Heart left ventricle (tissue), 16 donors: Measurements from ENCODE around the gene TSKU. TPM values are rescaled to one million over a fixed set of nuclear protein-coding genes. Genes with fewer than 3 reads are reported as not detected.

ENCODE experiments used
- ATAC-seq, 4 donors: fragments of 200-7000 bp; cut with Tn5 transposase; one replicate each; pipeline ENCODE4 v1.9.1; 2020 to 2022; ENCODE audit warnings: moderate library complexity in 4 of 4, mild to moderate bottlenecking in 3 of 4, moderate number of reproducible peaks in 1 of 4
- DNase-seq, 5 donors: peaks; one replicate each; pipeline ENCODE4 v3.0.0-alpha.2; 2020
- H3K27ac ChIP-seq, 12 donors: fragments of 200-600 bp; sonication (generic) in 4 of 12; one replicate each; pipeline versions ENCODE4 v1.5.0 to v1.8.0; 2016 to 2022; ENCODE audit warnings: mild to moderate bottlenecking in 2 of 12
- H3K27me3 ChIP-seq, 9 donors: fragments of 200-600 bp; sonication (generic) in 2 of 9; one replicate each; pipeline versions ENCODE4 v1.5.1 to v1.8.0; 2016 to 2022; ENCODE audit warnings: mild to moderate bottlenecking in 3 of 9
- H3K36me3 ChIP-seq, 9 donors: fragments of 200-600 bp; sonication (generic) in 2 of 9; one replicate each; pipeline versions ENCODE4 v1.5.0 to v1.8.0; 2018 to 2022; ENCODE audit warnings: mild to moderate bottlenecking in 2 of 9
- H3K4me1 ChIP-seq, 12 donors: fragments of 200-600 bp; sonication (generic) in 4 of 12; one replicate each; pipeline versions ENCODE4 v1.5.0 to v1.8.0; 2016 to 2022; ENCODE audit warnings: mild to moderate bottlenecking in 3 of 12
- H3K4me3 ChIP-seq, 12 donors: fragments of 200-600 bp; sonication (generic) in 4 of 12; one replicate each; pipeline versions ENCODE4 v1.5.0 to v1.8.0; 2017 to 2022; ENCODE audit warnings: mild to moderate bottlenecking in 9 of 12, moderate library complexity in 4 of 12
- H3K9me3 ChIP-seq, 12 donors: fragments of 200-600 bp; sonication (generic) in 4 of 12; one replicate each; pipeline versions ENCODE4 v1.5.0 to v1.8.0; 2016 to 2022; ENCODE audit warnings: mild to moderate bottlenecking in 1 of 12
- POLR2A ChIP-seq, 2 donors: fragments of 450-650 bp; IDR thresholded peaks; one replicate each; pipeline ENCODE4 v1.6.1; 2017; ENCODE audit warnings: antibody characterized with exemption in 2 of 2, mild to moderate bottlenecking in 2 of 2, moderate library complexity in 2 of 2
- WGBS, 4 donors: extraction: QIAGEN DNeasy Blood & Tissue Kit in 2 of 4; methylation state at CpG; one replicate each; pipeline versions ENCODE4 v1.1.5 to v1.1.7; 2013 to 2018; 5-methylcytosine and 5-hydroxymethylcytosine counted together
- intact Hi-C, 10 donors: fragments of 100-400 bp; cut with DNase I; formaldehyde crosslinking; loops; one replicate each; pipeline versions ENCODE4 v1.11.1 to v1.14.2; 2022
- polyA plus RNA-seq, 2 donors: library from polyadenylated mRNA; stranded (reverse); fragments of 200-250 nt; gene quantifications; one replicate each; pipeline ENCODE4 v1.2.3, GENCODE V29; 2013
- total RNA-seq, 9 donors: library from RNA; depleted of rRNA in 2 of 9; stranded (reverse); fragments of >200 nt in 2 of 9; fragmentation: NEBNext Ultra II Directional in 3 of 9; extraction: Animal tissue kit (Norgen Biotek cat#: 25700) in 3 of 9; gene quantifications; one replicate each; pipeline versions ENCODE4 v1.1.0 to v1.2.4, GENCODE V29; 2016 to 2023
- TF ChIP-seq, protein P1 (sequence below), 12 donors: fragments of 200-600 bp; sonication (generic) in 4 of 12; IDR thresholded peaks; one replicate each; pipeline versions ENCODE4 v1.5.0 to v1.8.0; 2018 to 2022; ENCODE audit warnings: antibody characterized with exemption in 12 of 12, mild to moderate bottlenecking in 5 of 12
- donor health status: ischemic (EF 13 %, LVEDD 7.1; RV severe dilation, severe dysfunction).
- donor health status: healthy with polysubstance abuse.
- donor health status: DM: no; HTN: yes; CAD: no.
- donor health status: DM: no; HTN: no; CAD: no.
- donor health status: ischemic (EF 25% LVEDD 6.9; RV normal size, moderate dysfunction).
- donor health status: ischemic (EF 25% LVEDD 5.7; RV mildly dilated, moderate dysfunction).
- donor health status: healthy.
- donor health status: DM: yes; HTN: yes; CAD: no.
- donor health status: ischemic (EF 35%, LVEDD 5.7; RV mildly dilated, moderate dysfunction).
- donor health status: nonischemic (EF 11% LVEDD 7.7; RV severe dilation, severe dysfunction).
- donor health status: DM: yes; HTN: yes; CAD: no.
- donor health status: PGD.
- donor health status: ischemic (EF 29% LVEDD 5.4; RV normal size, mild dysfunction).
- donor health status: nonischemic (EF 23%, LVEDD 6.1; RV moderate dilation, normal function).

TSKU gene
- total and polyA plus RNA-seq, 11 donors = 4.5 to 39.8 (median 11.2) TPM

DNA sequence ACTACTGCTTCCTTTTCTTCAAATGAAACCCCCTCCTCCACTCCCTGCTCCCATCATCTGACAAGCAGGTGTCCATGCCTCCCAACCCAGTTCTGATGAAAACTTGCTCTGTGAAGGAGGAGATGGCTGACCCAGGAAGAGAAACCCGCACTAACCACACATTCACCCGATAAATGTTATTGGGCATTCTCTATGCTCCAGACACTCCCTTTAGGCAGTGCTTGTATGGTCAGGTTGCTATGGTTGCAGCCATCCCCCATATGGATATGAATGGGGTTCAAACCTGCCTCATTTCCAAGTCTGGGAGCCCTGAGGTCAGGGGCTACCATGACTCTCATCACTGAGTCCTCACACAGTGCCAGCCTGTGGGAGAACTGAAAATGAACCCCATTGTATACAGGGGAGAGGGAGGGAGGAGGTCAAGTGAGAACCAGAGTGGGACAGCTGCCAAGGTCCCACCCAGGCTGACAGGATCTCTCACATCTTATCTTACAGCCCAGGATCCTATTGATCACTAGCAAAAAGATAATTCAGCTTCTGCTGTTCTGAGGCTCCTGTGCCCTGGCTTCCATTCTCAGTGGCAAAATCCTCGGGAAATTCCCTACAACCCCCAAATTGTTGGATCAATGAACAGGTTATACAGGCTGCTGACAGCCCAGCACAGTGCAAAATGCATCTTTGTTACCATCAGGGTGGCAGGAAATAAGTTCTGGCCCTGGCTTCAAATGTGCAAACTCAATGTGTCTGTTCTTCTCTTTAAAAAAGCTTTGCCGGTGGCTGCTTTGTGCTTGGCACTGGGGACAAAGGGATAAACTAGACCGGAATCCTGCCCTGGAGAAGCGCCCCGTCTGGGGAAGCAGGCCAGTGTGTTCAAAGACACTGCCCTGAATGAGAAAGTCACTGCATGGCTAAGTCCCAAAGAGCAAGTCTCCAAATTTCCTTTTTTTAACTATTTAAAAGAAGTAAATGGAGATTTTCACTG is 54.8 kb downstream of the TSKU start:
- 53 to 66% (median 60%) methylated on average over 6 to 7 of the region's 7 CpGs for WGBS, 4 donors
- Histone ChIP-seq H3K9me3 (no peaks in the 10 kb centered on the region), H3K4me3 (no peak overlapping the region), H3K36me3 (no peaks in the 10 kb centered on the region), H3K4me1 (peaks cover 0 to 34% (median 16%) of the 10 kb centered on the region in 12 donors), H3K27me3 (no peaks in the 10 kb centered on the region), H3K27ac (peak overlapping the region in 10 of 12 donors; percentile 6 to 55 (median 34))
- ATAC-seq (peak in 1 of 4 donors; percentile 25), DNase-seq (no peak)
- TF ChIP-seq, protein P1, sequence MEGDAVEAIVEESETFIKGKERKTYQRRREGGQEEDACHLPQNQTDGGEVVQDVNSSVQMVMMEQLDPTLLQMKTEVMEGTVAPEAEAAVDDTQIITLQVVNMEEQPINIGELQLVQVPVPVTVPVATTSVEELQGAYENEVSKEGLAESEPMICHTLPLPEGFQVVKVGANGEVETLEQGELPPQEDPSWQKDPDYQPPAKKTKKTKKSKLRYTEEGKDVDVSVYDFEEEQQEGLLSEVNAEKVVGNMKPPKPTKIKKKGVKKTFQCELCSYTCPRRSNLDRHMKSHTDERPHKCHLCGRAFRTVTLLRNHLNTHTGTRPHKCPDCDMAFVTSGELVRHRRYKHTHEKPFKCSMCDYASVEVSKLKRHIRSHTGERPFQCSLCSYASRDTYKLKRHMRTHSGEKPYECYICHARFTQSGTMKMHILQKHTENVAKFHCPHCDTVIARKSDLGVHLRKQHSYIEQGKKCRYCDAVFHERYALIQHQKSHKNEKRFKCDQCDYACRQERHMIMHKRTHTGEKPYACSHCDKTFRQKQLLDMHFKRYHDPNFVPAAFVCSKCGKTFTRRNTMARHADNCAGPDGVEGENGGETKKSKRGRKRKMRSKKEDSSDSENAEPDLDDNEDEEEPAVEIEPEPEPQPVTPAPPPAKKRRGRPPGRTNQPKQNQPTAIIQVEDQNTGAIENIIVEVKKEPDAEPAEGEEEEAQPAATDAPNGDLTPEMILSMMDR (IDR thresholded peaks at IDR 0.05) = no peak
- no peak for TF ChIP-seq POLR2A (IDR thresholded peaks at IDR 0.05)
- intact Hi-C loops = loop anchor here in 3 of 10 donors (1.0 to 2.0 kb wide), 2 partner anchors 27 to 31 kb away; no protein-coding TSS in a partner anchor

DNA sequence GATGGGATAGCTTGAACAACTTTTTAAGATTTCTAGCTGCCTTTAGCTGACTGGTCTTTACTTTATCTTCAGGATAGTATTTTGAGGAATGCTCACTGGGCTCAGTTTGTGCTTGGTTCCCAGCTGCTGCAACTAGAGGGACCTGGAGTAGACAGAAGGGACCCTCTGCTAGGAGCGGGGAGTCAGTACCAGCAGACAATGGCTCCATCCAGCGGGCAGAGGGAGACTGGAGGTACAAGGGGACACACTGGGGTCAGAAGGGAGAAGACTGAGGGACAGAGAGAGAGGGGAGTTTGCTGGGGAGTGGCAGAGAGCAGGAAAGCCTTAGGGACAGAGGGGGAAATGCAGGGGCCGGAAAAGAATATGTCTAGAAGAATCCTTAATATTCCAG is 55.5 kb downstream of the TSKU start:
- H3K9me3 ChIP-seq = no peaks in the 10 kb centered on the region
- peaks cover 0 to 34% (median 16%) of the 10 kb centered on the region in 12 donors for H3K4me1 ChIP-seq
- TF ChIP-seq, protein P1 (IDR thresholded peaks at IDR 0.05) = peak in 9 of 12 donors; percentile 23 to 54 (median 36)
- TF ChIP-seq POLR2A (IDR thresholded peaks at IDR 0.05) = no peak
- no peaks in the 10 kb centered on the region for H3K36me3 ChIP-seq
- intact Hi-C loops = loop anchor here in 1 of 10 donors (1.0 kb wide), 1 partner anchor 31 kb away; no protein-coding TSS in a partner anchor
- ATAC-seq = peak in 3 of 4 donors; percentile 50 to 74 (median 64)
- no peaks in the 10 kb centered on the region for H3K27me3 ChIP-seq
- DNase-seq = peak in 2 of 5 donors; percentile 21 to 34
- H3K4me3 ChIP-seq = no peak overlapping the region
- WGBS, 4 donors = 56 to 69% (median 63%) methylated on average over 3 of the region's 3 CpGs
- peak overlapping the region in 8 of 12 donors; percentile 6 to 55 (median 29) for H3K27ac ChIP-seq

DNA sequence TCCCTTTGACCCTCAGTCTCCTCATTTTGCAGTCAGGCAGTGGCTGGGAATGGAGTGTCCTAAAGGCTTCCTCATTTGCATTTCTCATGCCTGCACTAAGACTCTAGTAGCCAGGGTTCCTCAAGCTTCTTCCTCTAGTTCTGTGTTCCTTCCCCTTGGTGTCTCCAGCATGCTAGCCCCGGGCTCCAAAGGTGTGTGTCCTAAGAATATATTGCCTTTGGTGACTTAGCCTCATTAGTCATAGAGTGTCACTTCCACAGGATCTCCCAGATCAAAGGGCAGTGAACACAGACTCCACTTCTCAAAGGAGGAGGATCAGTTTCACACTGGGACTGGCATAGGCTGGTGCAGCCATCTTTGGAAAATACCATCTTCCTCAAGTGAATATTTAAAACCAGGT is 56.2 kb downstream of the TSKU start:
- H3K4me1 ChIP-seq = peaks cover 0 to 34% (median 16%) of the 10 kb centered on the region in 12 donors
- TF ChIP-seq POLR2A (IDR thresholded peaks at IDR 0.05) = no peak
- TF ChIP-seq, protein P1 (IDR thresholded peaks at IDR 0.05) = no peak
- H3K27ac ChIP-seq = no peak overlapping the region
- DNase-seq = no peak
- no peaks in the 10 kb centered on the region for H3K9me3 ChIP-seq
- H3K27me3 ChIP-seq = no peaks in the 10 kb centered on the region
- ATAC-seq = peak in 2 of 4 donors; percentile 12 to 43
- intact Hi-C loops = no loop called here
- 50 to 80% (median 59%) methylated on average over 1 of the region's 1 CpG for WGBS, 4 donors
- H3K4me3 ChIP-seq = no peak overlapping the region
- H3K36me3 ChIP-seq = no peaks in the 10 kb centered on the region

DNA sequence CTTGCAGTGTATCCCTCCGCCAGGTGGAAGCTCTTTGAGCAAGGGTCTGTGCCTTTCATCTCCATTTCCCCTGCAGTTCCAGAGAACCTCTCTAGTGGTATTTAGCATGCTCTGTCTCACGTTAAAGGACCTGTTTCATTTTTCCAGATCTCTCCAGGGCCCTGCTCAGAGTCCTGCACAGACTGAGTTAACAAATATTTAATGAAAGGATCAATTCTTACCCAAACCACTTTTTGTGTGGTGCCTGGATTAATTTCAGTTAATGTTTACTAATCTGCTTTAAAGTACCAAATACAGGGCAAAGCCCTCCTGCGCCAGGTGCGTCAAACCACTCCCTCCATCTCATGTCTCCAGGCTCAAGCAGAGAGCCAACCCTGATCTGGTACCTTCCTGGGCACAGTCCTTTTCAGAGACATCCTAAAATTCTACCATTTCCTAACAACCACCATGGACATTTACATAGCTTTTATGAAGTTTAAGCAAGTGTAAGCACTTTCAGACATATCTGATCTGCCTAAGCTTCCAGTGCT is 58.8 kb downstream of the TSKU start:
- H3K4me3 ChIP-seq = no peak overlapping the region
- H3K27ac ChIP-seq = no peak overlapping the region
- 84 to 88% (median 87%) methylated on average over 4 of the region's 4 CpGs for WGBS, 4 donors
- H3K9me3 ChIP-seq = no peaks in the 10 kb centered on the region
- intact Hi-C loops = no loop called here
- DNase-seq (no peak), ATAC-seq (no peak)
- H3K27me3 ChIP-seq = no peaks in the 10 kb centered on the region
- no peaks in the 10 kb centered on the region for H3K36me3 ChIP-seq
- peaks cover 0 to 22% (median 7%) of the 10 kb centered on the region in 12 donors for H3K4me1 ChIP-seq
- no peak for TF ChIP-seq POLR2A (IDR thresholded peaks at IDR 0.05)
- TF ChIP-seq, protein P1 (IDR thresholded peaks at IDR 0.05) = no peak
